Bronchial epithelial cell (primary cell): ENCODE measurements around the gene GRIP1. TPM values are rescaled to one million over a fixed set of nuclear protein-coding genes. Genes with fewer than 3 reads are reported as not detected.

Experiments
- DNase-seq: peaks from one replicate; pipeline ENCODE4 v3.0.0-alpha.2; 2010; ENCODE audit warnings: low read depth
- FAIRE-seq: peaks from 2 replicates; lab custom pipeline; 2011; peaks lifted over from hg19 to GRCh38; lab: Jason Lieb, UNC
- H3K27me3 ChIP-seq: 2 replicates; pipeline ENCODE4 v1.5.1; 2011; ENCODE audit warnings: low read length; ENCODE audit not compliant: control insufficient read depth, insufficient read depth
- H3K36me3 ChIP-seq: 2 replicates; pipeline ENCODE4 v1.5.1; 2011; ENCODE audit warnings: low read length; ENCODE audit not compliant: control insufficient read depth, insufficient read depth
- H3K4me3 ChIP-seq: 2 replicates; pipeline ENCODE4 v1.5.1; 2011; ENCODE audit warnings: mild to moderate bottlenecking, low read depth, low read length, control low read depth
- total RNA-seq: library from RNA; depleted of rRNA; stranded (reverse); fragments of >200 nt; gene quantifications from 2 replicates; pipeline ENCODE4 v1.2.1, GENCODE V29; 2014
- TF ChIP-seq, protein P1 (sequence below): IDR thresholded peaks from 2 replicates; pipeline ENCODE4 v1.5.1; 2011; ENCODE audit warnings: mild to moderate bottlenecking, moderate library complexity, low read length, control low read depth, inconsistent platforms; ENCODE audit not compliant: insufficient read depth, severe bottlenecking

The GRIP1 gene
- total RNA-seq, 1 donor from 2014 or later, result 3.9 TPM

GRCh38 chr12:66354291-66354690 lies 324.6 kb downstream of the GRIP1 start:
- H3K4me3 ChIP-seq, result no peak overlapping the region
- TF ChIP-seq, protein P1, sequence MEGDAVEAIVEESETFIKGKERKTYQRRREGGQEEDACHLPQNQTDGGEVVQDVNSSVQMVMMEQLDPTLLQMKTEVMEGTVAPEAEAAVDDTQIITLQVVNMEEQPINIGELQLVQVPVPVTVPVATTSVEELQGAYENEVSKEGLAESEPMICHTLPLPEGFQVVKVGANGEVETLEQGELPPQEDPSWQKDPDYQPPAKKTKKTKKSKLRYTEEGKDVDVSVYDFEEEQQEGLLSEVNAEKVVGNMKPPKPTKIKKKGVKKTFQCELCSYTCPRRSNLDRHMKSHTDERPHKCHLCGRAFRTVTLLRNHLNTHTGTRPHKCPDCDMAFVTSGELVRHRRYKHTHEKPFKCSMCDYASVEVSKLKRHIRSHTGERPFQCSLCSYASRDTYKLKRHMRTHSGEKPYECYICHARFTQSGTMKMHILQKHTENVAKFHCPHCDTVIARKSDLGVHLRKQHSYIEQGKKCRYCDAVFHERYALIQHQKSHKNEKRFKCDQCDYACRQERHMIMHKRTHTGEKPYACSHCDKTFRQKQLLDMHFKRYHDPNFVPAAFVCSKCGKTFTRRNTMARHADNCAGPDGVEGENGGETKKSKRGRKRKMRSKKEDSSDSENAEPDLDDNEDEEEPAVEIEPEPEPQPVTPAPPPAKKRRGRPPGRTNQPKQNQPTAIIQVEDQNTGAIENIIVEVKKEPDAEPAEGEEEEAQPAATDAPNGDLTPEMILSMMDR, result no peak
- no peak for FAIRE-seq
- no peaks in the 10 kb centered on the region for H3K36me3 ChIP-seq
- DNase-seq, result no peak
- H3K27me3 ChIP-seq, result no peaks in the 10 kb centered on the region

DNA sequence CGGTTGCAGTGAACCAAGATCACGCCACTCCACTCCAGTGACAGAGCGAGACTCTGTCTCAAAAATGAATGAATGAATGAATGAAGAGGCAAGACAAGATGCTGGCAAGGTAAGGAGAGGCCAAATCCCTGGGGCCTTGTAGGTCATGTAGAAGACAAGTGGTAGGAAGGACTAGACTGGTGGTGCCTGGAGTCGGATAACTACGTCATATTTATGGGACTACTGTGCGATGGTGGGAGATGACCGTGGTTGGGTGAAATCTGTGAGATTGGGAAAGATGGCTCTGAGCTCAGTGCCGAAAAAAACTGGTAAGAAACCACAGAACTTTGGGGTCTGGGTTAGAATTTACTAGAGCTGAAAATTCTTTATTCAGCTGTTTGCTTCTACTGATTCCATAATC lies 326.0 kb downstream of the GRIP1 start:
- FAIRE-seq, result no peak
- Histone ChIP-seq H3K36me3 (no peaks in the 10 kb centered on the region), H3K27me3 (no peaks in the 10 kb centered on the region), H3K4me3 (no peak overlapping the region)
- DNase-seq, result no peak
- TF ChIP-seq, protein P1, result no peak

DNA sequence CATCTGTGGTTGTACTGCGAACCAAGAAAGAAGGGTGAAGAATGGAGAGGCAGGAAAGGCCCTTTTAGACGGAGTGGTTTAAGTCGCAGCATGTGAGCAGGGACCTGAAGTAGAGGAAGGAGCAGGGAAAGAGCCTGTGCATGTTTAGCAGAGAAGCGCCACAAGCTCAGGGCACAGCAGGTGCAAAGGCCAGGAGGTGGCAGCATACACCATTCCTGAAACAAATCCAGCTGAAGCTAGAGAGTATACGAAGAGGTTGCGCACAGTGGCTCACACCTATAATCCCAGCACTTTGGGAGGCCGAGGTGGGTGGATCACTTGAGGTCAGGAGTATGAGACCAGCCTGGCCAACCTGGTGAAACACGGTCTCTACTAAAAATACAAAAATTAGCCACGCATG lies 326.7 kb downstream of the GRIP1 start:
- no peaks in the 10 kb centered on the region for H3K36me3 ChIP-seq
- FAIRE-seq, result no peak
- H3K27me3 ChIP-seq, result no peaks in the 10 kb centered on the region
- TF ChIP-seq, protein P1, result peak; percentile 58
- DNase-seq, result peak; percentile 24
- H3K4me3 ChIP-seq, result no peak overlapping the region

- FAIRE-seq, result no peak
- Histone ChIP-seq H3K27me3 (no peaks in the 10 kb centered on the region), H3K36me3 (no peaks in the 10 kb centered on the region), H3K4me3 (no peak overlapping the region)
- no peak for DNase-seq
- TF ChIP-seq, protein P1, result no peak
These were observed 327.6 kb downstream of the GRIP1 start for GRCh38 chr12:66351301-66351700.

- FAIRE-seq, result no peak
- TF ChIP-seq, protein P1, result no peak
- DNase-seq, result no peak
- H3K36me3 ChIP-seq, result no peaks in the 10 kb centered on the region
- no peak overlapping the region for H3K4me3 ChIP-seq
- H3K27me3 ChIP-seq, result no peaks in the 10 kb centered on the region
These were observed 332.9 kb downstream of the GRIP1 start for GRCh38 chr12:66345956-66346355.

GRCh38 chr12:66345212-66345611 lies 333.7 kb downstream of the GRIP1 start:
- no peaks in the 10 kb centered on the region for H3K27me3 ChIP-seq
- no peak for FAIRE-seq
- no peaks in the 10 kb centered on the region for H3K36me3 ChIP-seq
- TF ChIP-seq, protein P1, result no peak
- DNase-seq, result no peak
- H3K4me3 ChIP-seq, result no peak overlapping the region
